ENCODE results near the gene SEMA4C.

DNA sequence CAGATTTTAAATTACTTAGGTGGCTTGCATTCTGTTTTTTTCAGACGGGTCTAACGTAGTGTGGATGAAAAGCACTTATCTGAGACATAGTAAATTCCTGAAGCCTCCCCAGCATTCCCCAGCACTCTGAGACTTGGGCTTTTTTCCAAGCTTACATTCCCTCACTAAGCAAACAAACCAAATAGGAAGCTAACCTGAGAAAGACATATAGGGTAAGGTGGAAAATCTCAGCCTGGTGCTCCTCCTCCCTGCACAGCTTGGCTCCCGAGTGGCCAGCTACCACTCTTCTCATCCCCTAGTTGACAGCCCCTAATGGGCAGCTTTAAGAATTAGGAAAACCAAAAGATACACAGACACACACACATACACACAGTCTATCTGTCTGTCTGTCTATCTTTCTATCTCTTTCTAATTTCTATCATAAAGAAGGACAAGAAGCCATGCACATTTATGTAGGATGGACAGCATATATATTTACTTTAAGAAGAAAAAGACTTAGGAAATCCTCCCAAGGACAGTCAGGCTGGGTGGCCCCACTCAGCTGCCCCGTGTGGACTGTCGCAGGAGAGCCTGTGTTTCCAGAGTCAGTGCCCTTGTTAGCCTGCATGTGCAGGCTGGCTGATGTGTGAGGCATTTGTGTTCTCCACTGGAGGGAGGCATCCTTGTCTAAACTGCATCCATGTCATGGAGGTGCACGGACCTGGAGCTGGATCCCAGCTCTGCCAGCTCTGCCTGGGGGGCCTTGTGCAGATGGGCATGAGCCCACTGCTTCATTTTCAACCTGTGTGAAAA is 45.6 kb downstream of the SEMA4C start:
- TF ChIP-seq, protein P1, sequence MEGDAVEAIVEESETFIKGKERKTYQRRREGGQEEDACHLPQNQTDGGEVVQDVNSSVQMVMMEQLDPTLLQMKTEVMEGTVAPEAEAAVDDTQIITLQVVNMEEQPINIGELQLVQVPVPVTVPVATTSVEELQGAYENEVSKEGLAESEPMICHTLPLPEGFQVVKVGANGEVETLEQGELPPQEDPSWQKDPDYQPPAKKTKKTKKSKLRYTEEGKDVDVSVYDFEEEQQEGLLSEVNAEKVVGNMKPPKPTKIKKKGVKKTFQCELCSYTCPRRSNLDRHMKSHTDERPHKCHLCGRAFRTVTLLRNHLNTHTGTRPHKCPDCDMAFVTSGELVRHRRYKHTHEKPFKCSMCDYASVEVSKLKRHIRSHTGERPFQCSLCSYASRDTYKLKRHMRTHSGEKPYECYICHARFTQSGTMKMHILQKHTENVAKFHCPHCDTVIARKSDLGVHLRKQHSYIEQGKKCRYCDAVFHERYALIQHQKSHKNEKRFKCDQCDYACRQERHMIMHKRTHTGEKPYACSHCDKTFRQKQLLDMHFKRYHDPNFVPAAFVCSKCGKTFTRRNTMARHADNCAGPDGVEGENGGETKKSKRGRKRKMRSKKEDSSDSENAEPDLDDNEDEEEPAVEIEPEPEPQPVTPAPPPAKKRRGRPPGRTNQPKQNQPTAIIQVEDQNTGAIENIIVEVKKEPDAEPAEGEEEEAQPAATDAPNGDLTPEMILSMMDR (IDR thresholded peaks at IDR 0.05; ENCODE audit: low read depth, low read length), result no peak
- TF ChIP-seq EZH2phosphoT487 (IDR thresholded peaks at IDR 0.05; ENCODE audit: low read depth), result no peak

All from OCI-LY3 (cell line).